Measurements from ENCODE around the gene CD300LF. TPM values are rescaled to one million over a fixed set of nuclear protein-coding genes. Genes with fewer than 3 reads are reported as not detected.

Gene CD300LF
- total RNA-seq, 1 experiment from 2014 or later, result not detected

DNA sequence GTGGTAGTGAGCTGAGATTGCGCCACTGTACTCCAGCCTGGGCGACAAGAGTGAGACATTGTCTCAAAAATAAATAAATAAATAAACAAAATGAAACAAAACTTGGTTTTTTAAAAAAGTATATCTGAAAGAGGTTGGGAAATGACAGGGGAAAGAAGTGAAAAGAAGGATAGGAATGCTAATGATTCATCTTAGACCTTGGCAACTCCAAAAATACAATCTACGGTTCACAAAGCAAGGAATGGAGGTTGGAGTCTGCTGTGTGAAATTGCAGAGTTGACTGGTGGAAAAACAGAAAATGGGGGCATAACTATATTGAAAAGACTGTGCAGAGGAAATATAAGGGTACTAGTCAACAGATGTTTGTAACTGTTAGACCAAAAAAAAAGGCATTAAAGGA lies 49.2 kb downstream of the CD300LF start (continued):
- TF ChIP-seq OVOL2 (CRISPR knock-in tag; IDR thresholded peaks at IDR 0.05; ENCODE audit: borderline replicate concordance) (no peak), FOXP1 (CRISPR knock-in tag; IDR thresholded peaks at IDR 0.05; ENCODE audit: borderline replicate concordance) (no peak), RORB (CRISPR knock-in tag; IDR thresholded peaks at IDR 0.05) (no peak)

DNA sequence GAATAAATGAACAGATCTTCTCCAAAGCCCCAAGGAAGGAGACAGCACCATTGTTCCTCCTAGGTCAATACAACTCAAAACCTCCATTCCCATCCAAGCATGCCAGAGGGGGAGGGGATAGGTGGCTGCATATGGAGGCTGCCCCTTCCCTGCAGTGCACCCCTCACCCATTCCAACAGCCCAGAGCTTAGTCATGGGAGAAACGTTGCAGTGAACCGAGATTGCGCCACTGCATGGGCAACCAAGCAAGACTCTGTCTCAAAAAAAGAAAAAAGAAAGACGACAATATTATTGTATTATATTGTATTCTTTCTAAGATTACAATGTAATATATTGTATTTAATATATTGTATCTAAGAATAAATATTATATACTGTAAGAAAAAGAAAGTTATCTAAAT lies 52.8 kb downstream of the CD300LF start:
- H3K36me3 Mint-ChIP-seq, result no peaks in the 10 kb centered on the region
- no peaks in the 10 kb centered on the region for H3K9me3 Mint-ChIP-seq
- no peak overlapping the region for H3K27ac Mint-ChIP-seq
- CTCF ChIA-PET, result interaction anchor here (1.1 to 6.6 kb wide), 3 partner anchors 58 to 94 kb away, joined by 5 to 296 read pairs (median 7); partner anchors contain the start of gene RAB37
- TF ChIP-seq CREM (CRISPR knock-in tag; IDR thresholded peaks at IDR 0.05), result no peak
- no peak for TF ChIP-seq STAT6 (CRISPR knock-in tag; conservative IDR thresholded peaks at IDR 0.05; ENCODE audit: low read depth)
- no peak for TF ChIP-seq NR3C1 (CRISPR knock-in tag; conservative IDR thresholded peaks at IDR 0.05; ENCODE audit: low read depth)
- TF ChIP-seq ZNF423 (CRISPR knock-in tag; IDR thresholded peaks at IDR 0.05), result no peak
- TF ChIP-seq SOX15 (CRISPR knock-in tag; IDR thresholded peaks at IDR 0.05), result no peak
- TF ChIP-seq ELF4 (CRISPR knock-in tag; IDR thresholded peaks at IDR 0.05; ENCODE audit: low read depth), result no peak
- TF ChIP-seq, protein P1, sequence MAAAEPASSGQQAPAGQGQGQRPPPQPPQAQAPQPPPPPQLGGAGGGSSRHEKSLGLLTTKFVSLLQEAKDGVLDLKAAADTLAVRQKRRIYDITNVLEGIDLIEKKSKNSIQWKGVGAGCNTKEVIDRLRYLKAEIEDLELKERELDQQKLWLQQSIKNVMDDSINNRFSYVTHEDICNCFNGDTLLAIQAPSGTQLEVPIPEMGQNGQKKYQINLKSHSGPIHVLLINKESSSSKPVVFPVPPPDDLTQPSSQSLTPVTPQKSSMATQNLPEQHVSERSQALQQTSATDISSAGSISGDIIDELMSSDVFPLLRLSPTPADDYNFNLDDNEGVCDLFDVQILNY (CRISPR knock-in tag; IDR thresholded peaks at IDR 0.05), result no peak
- no peak for TF ChIP-seq ATF2 (CRISPR knock-in tag; IDR thresholded peaks at IDR 0.05; ENCODE audit: borderline replicate concordance, low read depth)
- no peak for TF ChIP-seq SP1 (CRISPR knock-in tag; conservative IDR thresholded peaks at IDR 0.05)
- POLR2A ChIA-PET, result no interaction called here
- no peaks in the 10 kb centered on the region; the same call in none of the 2 replicates for H3K27me3 Mint-ChIP-seq (ENCODE audit: low read depth)
- DNase-seq (ENCODE audit: low spot score) (no peak), ATAC-seq (no peak)
- no peak overlapping the region for H3K4me3 Mint-ChIP-seq
- H3K4me1 Mint-ChIP-seq, result peaks cover 20% of the 10 kb centered on the region

- DNase-seq (ENCODE audit: low spot score) (no peak), ATAC-seq (no peak)
- peaks cover 7% of the 10 kb centered on the region for H3K27me3 Mint-ChIP-seq (ENCODE audit: low read depth)
- no peaks in the 10 kb centered on the region for H3K36me3 Mint-ChIP-seq
- CTCF ChIA-PET, result interaction anchor here (0.6 to 6.6 kb wide), 9 partner anchors 19 to 122 kb away, joined by 4 to 296 read pairs (median 22); partner anchors contain the start of genes CD300H and RAB37
- H3K4me1 Mint-ChIP-seq, result peaks cover 15% of the 10 kb centered on the region
- POLR2A ChIA-PET, result interaction anchor here (0.7 kb wide), 1 partner anchor 118 kb away, joined by 3 read pairs; the partner anchor contains the start of gene NAT9
- H3K27ac Mint-ChIP-seq, result no peak overlapping the region
- no peaks in the 10 kb centered on the region for H3K9me3 Mint-ChIP-seq
- no peak overlapping the region for H3K4me3 Mint-ChIP-seq
- TF ChIP-seq, protein P2, sequence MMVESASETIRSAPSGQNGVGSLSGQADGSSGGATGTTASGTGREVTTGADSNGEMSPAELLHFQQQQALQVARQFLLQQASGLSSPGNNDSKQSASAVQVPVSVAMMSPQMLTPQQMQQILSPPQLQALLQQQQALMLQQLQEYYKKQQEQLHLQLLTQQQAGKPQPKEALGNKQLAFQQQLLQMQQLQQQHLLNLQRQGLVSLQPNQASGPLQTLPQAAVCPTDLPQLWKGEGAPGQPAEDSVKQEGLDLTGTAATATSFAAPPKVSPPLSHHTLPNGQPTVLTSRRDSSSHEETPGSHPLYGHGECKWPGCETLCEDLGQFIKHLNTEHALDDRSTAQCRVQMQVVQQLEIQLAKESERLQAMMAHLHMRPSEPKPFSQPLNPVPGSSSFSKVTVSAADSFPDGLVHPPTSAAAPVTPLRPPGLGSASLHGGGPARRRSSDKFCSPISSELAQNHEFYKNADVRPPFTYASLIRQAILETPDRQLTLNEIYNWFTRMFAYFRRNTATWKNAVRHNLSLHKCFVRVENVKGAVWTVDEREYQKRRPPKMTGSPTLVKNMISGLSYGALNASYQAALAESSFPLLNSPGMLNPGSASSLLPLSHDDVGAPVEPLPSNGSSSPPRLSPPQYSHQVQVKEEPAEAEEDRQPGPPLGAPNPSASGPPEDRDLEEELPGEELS (CRISPR knock-in tag; IDR thresholded peaks at IDR 0.05), result no peak
- TF ChIP-seq SP1 (CRISPR knock-in tag; conservative IDR thresholded peaks at IDR 0.05) (no peak), ERG (CRISPR knock-in tag; IDR thresholded peaks at IDR 0.05) (no peak), FOXJ3 (CRISPR knock-in tag; IDR thresholded peaks at IDR 0.05; ENCODE audit: borderline replicate concordance) (no peak), NFATC4 (CRISPR knock-in tag; IDR thresholded peaks at IDR 0.05) (no peak), ZNF219 (CRISPR knock-in tag; IDR thresholded peaks at IDR 0.05; ENCODE audit: borderline replicate concordance) (no peak), NFE2L1 (CRISPR knock-in tag; IDR thresholded peaks at IDR 0.05) (no peak), IRF1 (CRISPR knock-in tag; IDR thresholded peaks at IDR 0.05) (no peak), NR3C1 (CRISPR knock-in tag; conservative IDR thresholded peaks at IDR 0.05; ENCODE audit: low read depth) (no peak), ARID4B (CRISPR knock-in tag; IDR thresholded peaks at IDR 0.05; ENCODE audit: borderline replicate concordance) (no peak)
Observed at GRCh38 chr17:74658620-74659019, 54.1 kb downstream of the CD300LF start.
